CD4-positive, alpha-beta T cell treated with Interleukin-2 at 100 ng/mL for 4 hours (primary cell): ENCODE results near the gene GATD1.

ENCODE experiments used
- DNase-seq: peaks from one replicate; pipeline ENCODE4 v3.0.0-alpha.2; 2020; ENCODE audit warnings: low spot score

Gene GATD1, protein sequence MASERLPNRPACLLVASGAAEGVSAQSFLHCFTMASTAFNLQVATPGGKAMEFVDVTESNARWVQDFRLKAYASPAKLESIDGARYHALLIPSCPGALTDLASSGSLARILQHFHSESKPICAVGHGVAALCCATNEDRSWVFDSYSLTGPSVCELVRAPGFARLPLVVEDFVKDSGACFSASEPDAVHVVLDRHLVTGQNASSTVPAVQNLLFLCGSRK

DNA sequence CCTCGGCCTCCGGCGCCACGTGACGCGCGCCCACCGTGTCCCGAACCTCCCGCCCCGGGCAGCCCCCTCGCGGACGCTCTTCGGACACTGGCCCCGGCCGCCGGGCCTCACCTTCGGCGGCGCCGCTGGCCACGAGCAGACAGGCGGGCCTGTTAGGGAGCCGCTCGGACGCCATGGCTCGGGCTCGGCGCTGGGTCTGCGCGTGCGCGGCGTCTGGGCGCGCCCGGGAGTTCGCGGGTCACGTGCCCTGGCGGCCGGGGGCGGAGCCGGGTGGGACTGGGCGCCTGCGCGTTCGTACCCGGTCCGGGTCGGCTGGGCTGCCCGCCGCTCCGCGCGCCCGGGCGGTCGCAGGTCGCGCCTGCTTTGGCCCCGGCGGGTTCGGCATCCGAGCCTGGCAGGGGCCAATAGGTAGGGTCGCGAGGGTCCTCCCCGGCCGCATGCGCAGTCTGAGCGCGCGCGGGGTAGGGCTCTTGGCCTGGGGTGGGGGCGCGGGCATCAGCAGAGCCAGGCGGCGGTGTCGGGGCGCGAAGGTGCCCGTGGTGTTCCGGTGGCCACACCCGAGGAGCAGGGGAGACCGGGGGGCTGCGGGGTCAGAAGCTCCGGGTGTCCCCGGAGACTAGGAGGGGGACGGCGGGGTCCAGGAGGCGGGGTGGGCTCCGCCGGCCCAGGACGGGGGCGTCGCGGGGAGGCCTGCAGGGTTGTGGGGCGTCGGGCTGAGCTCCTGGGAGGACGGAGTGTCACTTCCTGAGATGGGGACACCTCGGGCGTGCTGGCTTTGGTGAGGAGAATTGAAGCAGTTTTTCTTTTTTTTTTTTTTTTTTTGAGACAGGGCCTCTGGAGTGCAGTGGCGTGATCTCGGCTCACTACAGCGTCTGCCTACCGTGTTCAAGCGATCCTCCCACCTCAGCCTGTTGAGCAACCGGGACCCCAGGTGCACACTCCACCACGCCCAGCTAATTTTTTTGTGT lies at the start of gene GATD1:
Gene GATD1 (minus strand): TSS at position 200 of the 968 bp plus-strand sequence. CDS start 25 bp downstream, at position 175.
- peak; percentile 93 for DNase-seq

DNA sequence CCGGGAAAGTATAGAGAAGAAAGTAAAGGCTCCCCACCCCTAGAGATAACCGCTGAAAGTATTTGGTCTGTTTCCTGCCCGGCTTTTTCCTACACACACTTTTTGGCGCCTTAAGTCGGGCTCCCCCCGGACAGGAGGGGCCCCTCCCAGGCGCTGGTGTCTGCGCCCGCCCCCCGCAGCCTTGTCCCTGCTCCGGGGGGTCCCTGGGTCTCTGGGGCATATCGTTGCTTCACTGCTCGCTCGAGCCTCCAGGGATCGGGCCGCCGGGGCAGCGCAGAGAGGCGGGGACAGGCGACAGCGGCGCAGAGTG lies 49.5 kb upstream of the GATD1 start:
- no peak for DNase-seq

DNA sequence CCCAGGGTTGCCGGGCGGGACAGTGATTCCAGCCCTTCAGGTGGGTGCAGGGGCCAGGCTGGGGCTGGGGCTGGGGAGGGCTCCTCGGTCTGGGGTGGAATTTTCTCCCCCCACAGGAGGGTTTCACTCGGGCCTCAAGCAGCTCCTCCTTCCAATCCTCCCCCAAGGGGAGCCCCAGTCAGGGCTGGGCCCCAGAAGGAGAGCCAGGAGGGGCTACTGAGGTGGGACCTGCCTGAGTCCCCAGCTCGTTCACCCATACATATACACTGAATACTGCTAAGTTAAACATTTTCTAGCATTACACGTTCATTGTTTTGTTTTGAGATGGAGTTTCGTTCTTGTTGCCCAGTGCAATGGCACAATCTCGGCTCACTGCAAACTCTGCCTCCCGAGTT lies 48.9 kb upstream of the GATD1 start:
- DNase-seq, result no peak

DNA sequence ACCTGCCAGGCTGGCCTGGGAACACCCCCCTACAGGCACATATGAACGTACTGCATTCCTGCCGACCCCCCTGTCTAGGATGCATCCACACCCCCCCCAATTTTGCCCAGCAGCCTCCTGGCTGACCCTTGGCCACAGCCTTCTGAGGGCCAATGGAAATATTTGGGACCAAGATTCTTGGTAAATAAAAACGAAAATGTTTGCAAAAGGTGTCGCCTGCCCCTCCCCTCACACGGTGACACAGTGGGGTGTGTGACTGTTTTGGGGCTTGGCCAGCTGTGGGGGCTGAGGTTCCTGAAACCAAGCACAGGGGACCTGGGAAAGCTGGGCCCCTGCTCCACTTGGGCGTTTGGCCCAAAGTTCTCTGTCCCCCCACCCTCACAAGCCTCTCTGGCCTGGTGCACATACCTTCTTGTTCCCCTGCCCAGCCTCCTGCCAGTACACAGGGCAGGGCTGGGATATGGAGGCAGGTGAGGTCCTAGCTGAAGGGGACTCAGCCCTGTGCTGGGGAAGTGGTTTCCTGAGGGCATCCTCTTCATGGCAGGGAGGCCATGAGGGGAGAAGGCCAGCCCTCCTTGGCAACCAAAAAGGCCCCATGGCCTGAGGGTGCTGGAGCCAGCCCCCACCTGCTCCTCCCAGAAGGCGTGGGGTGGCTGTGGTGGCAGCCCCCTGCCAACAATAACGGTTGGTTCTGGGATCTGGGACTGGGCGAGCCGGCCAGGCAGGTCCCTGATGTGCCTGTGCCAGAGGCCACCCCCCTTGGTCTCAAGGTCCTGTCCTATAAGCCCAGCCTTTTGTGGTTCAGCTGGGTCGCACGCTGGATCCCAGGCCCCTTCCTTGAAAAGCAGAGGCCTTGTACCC lies 48.3 kb upstream of the GATD1 start:
- no peak for DNase-seq

DNA sequence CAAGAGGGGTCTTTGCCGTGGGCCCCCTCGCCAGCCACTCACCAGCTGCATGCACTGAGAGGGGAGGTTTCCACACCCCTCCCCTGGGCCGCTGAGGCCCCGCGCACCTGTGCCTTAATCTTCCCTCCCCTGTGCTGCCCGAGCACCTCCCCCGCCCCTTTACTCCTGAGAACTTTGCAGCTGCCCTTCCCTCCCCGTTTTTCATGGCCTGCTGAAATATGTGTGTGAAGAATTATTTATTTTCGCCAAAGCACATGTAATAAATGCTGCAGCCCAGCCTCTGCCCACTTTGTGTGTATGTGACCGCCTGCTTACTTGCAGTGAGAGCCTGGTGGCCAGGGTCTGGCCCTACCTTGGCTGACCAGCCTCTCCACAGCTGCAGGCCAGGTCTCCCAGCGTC lies 47.7 kb upstream of the GATD1 start:
- no peak for DNase-seq

DNA sequence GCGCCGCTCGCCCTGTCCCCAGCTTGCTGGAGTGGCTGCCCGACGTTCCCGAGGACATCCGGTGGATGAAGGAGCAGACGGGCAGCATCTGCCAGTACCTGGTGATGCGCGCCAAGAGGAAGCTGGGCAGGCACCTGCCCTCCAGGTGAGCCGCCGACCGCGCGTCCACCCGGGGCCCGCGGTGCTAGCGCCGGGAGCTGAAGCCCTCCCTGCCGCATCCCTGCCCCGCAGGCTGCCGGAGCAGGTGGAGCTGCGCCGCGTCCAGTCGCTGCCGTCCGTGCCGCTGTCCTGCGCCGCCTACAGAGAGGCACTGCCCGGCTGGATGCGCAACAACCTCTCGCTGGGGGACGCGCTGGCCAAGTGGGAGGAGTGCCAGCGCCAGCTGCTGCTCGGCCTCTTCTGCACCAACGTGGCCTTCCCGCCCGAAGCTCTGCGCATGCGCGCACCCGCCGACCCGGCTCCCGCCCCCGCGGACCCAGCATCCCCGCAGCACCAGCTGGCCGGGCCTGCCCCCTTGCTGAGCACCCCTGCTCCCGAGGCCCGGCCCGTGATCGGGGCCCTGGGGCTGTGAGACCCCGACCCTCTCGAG lies 47.1 kb upstream of the GATD1 start:
- DNase-seq, result no peak

DNA sequence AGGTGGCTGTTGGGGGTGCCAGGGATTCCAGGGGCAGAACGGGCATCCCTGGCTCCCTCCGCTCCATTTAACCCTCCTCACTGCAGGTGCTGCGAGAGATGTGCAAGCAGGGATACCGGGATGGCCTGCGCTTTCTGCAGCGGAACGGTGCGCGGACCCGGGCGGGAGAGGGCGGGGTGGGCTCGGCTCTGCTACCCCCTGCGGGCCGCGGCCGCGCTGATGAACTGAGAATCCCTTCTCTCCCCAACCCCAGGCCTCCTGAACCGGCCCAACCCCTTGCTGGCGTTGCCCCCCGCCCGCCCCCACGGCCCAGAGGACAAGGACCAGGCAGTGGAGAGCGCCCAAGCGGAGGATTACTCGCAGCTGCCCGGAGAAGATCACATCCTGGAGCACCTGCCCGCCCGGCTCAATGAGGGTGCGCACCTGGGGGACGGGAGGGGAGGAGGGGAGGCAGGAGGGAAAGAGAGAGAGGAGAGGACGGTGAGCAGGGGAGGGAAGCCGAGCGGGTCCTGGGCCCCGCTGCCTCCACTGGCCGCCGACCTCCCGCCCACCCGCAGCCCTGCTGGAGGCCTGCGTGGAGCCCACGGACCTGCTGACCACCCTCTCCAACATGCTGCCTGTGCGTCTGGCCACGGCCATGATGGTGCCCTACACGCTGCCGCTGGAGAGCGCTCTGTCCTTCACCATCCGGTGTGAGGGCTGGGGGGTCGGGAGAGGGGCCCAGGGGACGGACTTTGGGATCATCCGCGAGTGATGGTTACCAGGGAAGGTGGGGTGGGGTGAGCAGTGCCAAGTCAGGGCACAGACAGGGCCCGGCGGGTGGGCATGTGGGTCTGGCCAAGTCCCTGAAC lies 46.4 kb upstream of the GATD1 start:
- no peak for DNase-seq

DNA sequence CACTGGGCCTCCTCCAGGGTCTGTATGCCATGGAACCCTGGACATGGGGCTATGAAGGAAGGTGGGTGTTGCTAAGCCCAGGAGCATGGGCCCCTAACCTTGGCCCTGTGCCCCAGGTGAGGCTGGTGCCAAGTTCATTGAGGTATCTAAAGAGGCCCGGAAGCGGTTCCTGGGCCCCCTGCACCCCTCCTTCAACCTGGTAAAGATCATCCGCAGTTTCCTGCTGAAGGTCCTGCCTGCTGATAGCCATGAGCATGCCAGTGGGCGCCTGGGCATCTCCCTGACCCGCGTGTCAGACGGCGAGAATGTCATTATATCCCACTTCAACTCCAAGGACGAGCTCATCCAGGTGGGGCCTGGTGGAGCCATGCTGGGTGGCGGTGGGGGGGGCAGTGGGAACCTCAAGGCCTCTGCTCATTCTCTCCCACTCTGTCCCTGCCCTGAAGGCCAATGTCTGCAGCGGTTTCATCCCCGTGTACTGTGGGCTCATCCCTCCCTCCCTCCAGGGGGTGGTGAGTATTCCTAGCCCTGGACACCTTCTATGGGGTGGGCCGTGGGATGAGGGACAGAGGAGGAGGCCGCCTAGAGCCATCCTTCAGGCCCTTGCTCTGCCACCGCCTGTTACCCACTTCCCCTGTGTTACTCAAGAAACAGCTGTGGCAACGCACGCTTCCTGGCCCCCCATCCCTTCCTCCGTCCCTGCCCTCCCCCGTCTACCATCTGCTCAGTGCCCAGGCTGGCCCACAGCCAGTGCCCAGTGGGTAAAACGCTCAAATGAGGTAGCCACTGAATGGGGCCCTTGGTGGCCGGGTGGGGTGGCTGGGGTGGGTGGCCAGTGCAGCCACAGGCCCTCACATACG lies 44.5 kb upstream of the GATD1 start:
- no peak for DNase-seq

DNA sequence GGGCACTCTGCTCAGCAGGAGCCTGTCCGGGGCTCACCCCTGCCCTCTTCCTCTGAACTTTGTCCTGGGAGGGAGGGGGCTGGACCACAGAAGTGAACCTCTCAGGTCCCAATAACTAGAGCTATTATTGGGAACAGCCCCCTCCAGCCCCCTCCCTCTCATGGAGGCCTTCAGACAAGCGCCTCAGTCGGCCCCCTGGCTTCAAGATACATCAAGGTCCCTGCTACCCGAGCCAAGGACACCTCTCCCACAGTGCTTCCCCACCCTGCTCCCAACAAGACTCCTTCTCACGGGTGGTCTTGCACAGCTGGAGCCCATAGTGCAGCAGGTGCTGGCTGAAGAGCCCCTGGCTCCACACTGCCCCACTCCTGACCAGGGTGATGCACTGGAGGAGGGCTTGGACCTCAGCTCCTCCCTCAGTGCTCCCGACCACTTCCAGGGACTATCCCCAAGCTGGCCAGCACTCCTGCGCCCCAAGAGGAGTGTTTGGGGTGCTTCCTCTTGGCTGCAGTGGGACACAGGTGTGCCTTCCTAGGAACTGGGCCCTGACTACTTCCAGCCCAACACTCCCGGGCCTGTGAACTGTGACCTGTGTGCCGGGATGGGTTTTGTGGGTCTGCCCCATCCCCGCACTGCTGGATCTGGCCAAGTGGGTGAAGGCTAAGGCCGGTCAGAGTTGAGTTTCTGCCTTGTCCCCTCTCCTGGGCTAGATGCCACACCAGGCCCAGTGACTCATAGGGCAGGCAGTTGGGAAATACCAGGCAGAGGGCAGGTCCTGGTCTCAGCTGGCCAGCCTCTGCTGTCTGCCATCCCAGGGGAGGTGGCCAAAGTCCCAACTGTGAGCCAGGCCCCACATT lies 43.6 kb upstream of the GATD1 start:
- DNase-seq, result no peak

DNA sequence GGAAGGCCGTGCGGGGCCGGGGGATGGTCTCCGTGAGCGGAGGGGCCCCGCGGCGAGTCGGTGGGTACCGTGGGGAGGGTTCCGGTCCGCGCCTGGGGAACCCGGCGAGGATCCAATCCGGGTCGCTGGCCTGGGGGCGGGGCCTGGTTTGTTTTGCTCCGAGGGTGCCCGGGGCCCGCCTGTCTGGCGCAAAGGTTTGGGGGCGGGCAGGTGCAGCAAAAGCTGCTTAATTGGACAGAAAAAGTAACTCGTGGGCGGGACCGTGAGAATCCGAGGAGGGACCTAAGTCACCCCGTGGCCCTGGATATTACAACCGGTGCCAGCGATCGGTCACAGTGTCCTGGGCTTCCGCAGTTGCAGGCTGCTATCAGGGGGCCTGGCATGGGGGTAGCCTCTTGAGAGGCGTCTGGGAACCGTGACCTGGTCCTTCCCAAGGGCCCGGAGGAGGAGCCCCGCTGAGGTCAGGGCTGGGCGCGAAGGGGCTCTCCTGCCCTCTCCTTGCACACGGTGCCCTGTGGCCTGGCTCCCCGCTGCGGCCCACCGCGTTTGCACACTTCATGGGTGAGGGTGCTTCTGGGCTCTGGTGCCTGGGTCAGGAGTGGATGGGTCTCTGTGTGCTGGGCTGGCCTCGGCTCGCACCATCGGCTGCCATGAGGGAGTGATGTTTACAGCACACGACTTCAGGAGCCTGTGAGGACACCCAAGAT lies 42.8 kb upstream of the GATD1 start:
- peak; percentile 95 for DNase-seq

DNA sequence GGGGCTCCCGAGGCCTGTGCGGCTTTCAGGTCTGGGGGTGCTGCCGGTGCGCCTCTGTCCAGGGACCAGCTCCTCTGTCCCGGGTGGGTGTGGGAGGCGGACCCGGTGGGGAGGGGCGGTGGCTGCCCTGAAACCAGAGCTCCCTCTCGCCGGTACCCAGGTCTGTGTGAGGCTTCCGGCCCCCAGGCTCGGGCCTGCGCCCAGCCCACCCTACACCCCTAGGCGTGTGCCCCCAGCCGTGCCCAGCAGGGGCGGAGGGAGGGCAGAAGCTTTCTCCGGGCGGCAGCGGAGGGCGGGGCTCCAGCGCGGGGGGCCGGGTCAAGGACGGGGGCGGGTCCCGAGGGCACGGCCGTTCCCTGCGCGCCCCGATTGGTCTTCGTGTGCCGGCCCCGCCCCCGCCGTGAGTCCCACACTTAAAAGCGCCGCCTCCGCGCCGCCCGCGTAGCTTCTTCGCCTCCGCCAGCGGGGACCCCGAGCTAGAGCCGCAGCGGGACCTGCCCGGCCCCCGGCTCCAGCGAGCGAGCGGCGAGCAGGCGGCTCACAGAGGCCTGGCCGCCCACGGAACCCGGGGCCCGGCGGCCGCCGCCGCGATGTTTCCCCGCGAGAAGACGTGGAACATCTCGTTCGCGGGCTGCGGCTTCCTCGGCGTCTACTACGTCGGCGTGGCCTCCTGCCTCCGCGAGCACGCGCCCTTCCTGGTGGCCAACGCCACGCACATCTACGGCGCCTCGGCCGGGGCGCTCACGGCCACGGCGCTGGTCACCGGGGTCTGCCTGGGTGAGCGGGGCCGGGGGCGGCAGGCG lies 42.0 kb upstream of the GATD1 start:
- DNase-seq, result peak; percentile 92

DNA sequence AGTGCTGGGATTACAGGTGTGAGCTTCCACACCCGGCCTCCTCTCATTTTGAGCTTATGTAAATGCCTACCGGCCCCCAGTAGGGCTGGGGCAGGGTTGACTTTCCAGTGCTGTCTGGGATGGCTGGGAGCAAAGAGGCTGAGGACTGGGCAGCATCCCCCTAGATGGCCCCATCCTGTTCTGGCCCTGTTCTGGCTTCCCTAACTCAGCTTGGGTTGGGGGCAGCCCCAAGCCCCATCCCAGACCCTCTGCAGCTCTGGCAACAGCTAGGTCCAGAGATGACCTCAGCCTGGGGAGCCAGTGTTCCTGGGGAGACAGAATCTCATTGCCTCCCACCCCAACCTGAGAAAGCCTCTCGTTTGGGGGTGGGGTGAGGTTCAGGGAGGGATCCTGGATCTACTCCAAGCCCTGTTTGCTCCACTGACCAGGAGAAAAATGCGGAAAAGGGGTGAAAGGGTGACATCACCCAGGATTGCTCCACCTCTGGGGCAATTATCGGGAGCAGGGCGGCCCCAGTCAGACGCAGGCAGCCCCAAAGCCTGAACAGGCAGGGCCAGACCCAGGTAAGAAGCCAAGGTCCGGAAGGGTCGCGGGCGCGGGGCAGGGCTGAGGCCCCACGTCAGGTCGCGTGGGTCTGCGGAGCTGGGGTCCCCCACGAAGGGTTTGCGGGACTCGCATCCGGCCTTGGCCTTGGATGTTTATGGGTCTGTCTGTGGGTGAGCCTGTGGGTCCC lies 41.3 kb upstream of the GATD1 start, which contains the start of gene PNPLA2:
Gene PNPLA2 (plus strand): TSS at position 519 of the 733 bp plus-strand sequence. CDS start 805 bp downstream, outside the sequence.
- DNase-seq, result no peak

DNA sequence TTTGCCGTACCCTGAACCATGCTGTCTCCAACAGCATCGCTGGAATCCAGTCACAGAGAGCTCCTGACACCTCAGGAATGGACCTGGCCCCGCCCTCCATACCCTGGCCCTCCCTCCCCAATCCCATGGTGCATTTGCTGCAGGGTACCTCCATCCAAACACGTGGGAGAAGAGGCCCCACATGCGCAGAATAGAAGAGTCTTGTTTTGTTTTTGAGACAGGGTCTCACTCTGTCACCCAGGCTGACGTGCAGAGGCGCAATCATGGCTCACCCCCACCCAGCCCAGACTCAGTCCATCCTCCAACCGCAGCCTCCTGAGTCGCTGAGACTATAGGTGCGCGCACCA lies 39.1 kb upstream of the GATD1 start:
- no peak for DNase-seq

DNA sequence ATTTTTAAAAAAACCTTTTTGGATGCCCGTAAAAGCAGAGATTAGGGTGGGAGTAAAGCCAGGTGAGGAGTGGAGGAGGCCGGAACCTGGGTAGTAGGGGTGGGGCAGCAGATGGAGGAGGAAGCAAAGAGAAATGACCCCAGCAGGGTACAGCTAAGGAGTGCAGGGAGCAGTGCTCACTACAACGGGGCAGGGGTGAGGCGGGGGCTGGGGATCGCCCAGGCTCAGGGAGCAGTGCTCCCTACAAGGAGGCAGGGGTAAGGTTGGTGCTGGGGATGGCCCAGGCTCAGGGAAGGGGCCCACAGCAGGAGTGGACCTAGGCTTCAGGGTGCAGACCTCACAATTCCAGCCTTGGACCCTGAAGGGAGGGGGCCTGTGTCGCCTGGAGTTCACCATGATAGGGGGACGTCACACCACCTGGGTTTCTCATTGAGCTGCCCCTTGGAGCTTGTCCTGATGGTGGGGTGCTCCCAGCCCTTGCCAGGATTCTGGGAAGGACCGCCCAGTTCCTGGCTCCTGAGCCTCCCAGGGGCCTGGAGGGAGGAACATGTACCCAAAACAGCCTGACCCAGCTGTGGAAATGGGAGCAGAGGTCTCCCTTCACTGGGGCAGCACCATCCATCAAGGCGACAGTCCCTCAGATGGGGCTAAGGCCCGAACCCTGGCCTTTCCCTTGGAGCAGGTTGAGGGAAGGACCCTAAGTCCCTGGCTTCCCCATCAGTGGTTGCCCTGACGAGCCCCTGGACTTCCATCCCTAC lies 38.6 kb upstream of the GATD1 start:
- no peak for DNase-seq

DNA sequence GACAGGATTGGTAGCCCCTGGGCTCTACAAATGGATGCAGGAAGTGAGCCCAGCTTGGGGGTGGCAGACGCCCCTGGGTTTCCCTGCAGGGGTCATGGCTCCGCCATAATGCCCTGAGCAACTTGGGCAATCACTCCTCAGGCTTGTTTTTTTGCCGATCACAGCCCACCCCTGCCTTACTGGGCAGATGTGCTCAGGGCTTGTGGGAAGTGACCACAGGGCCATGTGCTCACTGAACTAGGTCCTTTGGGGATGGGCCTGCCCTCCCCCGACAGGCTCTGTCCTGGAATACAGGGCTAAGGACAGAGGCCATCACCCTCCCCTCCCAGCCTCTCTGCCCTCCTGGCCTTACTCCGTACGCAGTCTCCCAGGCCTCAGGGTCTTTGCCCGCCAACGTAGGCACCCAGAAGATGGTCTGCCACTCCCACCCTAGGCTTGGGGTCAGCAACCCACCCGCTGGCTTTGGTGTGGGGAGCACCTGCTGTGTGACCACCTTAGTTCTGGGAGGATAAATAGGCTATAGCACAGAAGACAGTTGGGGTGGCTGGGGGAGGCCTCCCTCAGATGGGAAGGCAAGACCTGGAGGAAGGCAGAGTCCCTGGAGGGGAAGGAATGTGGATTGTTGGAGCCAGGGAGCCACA lies 36.3 kb upstream of the GATD1 start:
- no peak for DNase-seq

DNA sequence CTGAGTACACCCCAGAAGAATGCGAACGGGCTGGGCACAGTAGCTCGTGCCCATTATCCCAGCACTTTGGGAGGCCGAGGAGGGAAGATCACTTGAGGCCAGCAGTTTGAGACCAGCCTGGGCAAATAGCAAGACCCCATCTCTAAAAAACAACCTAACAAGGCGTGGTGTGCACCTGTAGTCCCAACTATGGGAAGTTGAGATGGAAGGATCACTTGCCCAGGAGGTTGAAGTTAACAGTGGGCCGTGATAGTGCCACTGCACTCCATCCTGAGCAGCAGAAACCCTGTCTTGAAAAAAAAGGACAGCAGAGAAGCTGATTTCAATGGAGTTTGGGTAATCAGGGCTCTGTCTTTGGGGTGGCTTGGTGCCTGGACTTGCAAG lies 35.8 kb upstream of the GATD1 start:
- DNase-seq, result no peak
